ENCODE data around the gene SYCE1L.
"Not testable (repeated sequence)": the region's sequence is repeated elsewhere in the genome, so short reads cannot be mapped to it uniquely, and the experiment has no call there.

The SYCE1L gene

DNA sequence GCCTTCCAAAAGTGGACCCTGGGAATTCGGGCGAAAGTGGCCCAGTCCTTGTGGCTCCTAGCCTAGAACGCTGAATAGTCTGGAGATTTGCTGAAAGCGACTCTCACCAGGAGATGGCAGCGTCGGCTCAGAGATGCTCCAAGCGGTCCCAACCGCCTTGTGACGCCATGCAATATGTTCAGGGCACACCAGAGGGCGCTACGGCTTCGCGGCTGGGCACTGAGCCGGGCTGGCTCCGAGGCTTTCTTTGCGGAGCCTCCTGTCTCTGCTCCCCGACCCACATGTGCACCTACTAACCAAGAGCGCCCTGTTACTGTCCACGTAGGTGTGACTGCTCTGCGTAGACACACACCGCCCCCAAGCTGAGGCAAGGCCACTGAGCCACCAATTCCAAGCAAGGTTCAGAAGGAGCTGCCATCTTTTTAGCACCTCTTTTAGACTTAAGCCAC is 36.9 kb downstream of the SYCE1L start:
- Histone ChIP-seq H3K9me3 (ENCODE audit: control insufficient read depth, insufficient read depth, low read length) (no peaks in the 10 kb centered on the region), H3K4me3 (ENCODE audit: low read length) (no peak overlapping the region), H3K27ac (ENCODE audit: low read depth, low read length) (no peak overlapping the region), H3K9me2 (replicated peaks; ENCODE audit: control insufficient read depth, low read length) (no peaks in the 10 kb centered on the region), H3K36me3 (ENCODE audit: control insufficient read depth, low read length) (no peaks in the 10 kb centered on the region), H4K20me1 (ENCODE audit: control insufficient read depth, insufficient read depth, low read depth, low read length) (no peaks in the 10 kb centered on the region), H3K79me2 (ENCODE audit: control insufficient read depth, low read length) (no peaks in the 10 kb centered on the region), H3K4me1 (ENCODE audit: control insufficient read depth, low read length) (no peaks in the 10 kb centered on the region), H3K27me3 (ENCODE audit: control insufficient read depth, low read length) (peaks cover 10% of the 10 kb centered on the region), H3K4me2 (ENCODE audit: low read length) (no peak overlapping the region), H3F3A (ENCODE audit: control insufficient read depth, insufficient read depth) (no peaks in the 10 kb centered on the region)
- TF ChIP-seq CTCF (IDR thresholded peaks at IDR 0.05; ENCODE audit: low read depth, low read length, poor library complexity, severe bottlenecking) (peak; percentile 96), EZH2phosphoT487 (IDR thresholded peaks at IDR 0.05; ENCODE audit: borderline replicate concordance, low read length) (no peak)

DNA sequence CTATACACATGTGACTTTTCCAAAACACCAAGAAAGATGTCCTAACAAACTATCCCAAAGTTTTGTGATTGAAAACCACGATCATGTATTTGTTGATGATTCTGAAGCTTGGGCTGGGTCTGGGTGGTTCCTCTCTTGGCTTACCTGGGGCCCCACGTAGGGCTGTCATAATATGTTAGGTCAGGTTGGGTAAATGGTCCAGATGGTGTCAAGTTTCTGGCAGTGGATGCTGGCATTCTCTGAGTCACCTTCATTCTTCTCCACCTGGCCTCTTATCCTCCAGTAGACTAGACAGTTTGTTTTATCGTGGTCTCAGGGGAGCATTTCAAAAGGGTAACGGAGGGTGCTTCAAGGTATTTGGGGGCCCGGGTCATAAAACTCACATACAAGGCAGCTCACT is 39.4 kb downstream of the SYCE1L start:
- TF ChIP-seq CTCF (IDR thresholded peaks at IDR 0.05; ENCODE audit: low read depth, low read length, poor library complexity, severe bottlenecking) (no peak), EZH2phosphoT487 (IDR thresholded peaks at IDR 0.05; ENCODE audit: borderline replicate concordance, low read length) (no peak)
- Histone ChIP-seq H3K4me3 (ENCODE audit: low read length) (no peak overlapping the region), H3K4me2 (ENCODE audit: low read length) (no peak overlapping the region), H3K27ac (ENCODE audit: low read depth, low read length) (no peak overlapping the region), H3F3A (ENCODE audit: control insufficient read depth, insufficient read depth) (no peaks in the 10 kb centered on the region), H3K27me3 (ENCODE audit: control insufficient read depth, low read length) (peaks cover 10% of the 10 kb centered on the region), H4K20me1 (ENCODE audit: control insufficient read depth, insufficient read depth, low read depth, low read length) (no peaks in the 10 kb centered on the region), H3K9me2 (replicated peaks; ENCODE audit: control insufficient read depth, low read length) (no peaks in the 10 kb centered on the region), H3K36me3 (ENCODE audit: control insufficient read depth, low read length) (no peaks in the 10 kb centered on the region), H3K4me1 (ENCODE audit: control insufficient read depth, low read length) (no peaks in the 10 kb centered on the region), H3K79me2 (ENCODE audit: control insufficient read depth, low read length) (no peaks in the 10 kb centered on the region), H3K9me3 (ENCODE audit: control insufficient read depth, insufficient read depth, low read length) (no peaks in the 10 kb centered on the region)

DNA sequence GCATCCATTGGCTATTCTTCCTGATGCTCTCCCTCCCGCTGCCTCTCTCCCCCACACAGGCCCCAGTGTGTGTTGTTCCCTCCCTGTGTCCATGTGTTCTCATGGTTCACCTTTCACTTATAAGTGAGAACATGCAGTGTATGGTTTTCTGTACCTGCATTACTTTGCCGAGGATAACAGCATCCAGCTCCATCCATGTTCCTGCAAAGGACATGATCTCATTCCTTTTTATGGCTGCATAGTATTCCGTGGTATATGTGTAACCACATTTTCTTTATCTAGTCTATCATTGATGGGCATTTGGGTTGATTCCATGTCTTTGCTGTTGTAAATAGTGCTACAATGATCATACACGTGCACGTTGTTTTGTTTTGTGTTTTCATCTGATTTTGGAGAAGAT is 43.3 kb downstream of the SYCE1L start:
- not testable (repeated sequence) for H3K4me1 ChIP-seq (ENCODE audit: control insufficient read depth, low read length); H3K79me2 ChIP-seq (ENCODE audit: control insufficient read depth, low read length); H3K9me3 ChIP-seq (ENCODE audit: control insufficient read depth, insufficient read depth, low read length)

DNA sequence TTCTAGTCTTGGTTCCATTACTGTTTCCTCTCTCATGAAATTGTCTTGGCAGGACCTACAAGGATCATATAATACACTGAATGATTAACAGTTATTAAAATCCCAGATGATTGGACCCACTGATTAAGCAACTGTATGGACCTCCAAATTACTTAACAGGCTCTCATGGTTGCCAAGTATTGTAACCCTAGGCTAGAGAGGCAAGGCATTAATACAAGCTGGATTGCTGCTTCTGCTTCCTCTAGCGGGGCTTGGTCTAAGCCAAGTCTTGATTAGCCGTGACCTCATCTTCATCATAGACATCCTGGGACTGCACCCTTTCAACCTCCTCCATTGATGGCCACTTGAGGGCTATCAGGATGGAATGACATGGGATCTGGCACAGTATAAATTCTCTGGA is 46.9 kb downstream of the SYCE1L start:
- H3K36me3 ChIP-seq (ENCODE audit: control insufficient read depth, low read length), result no peaks in the 10 kb centered on the region
- H3K9me3 ChIP-seq (ENCODE audit: control insufficient read depth, insufficient read depth, low read length), result no peaks in the 10 kb centered on the region
- H3K4me1 ChIP-seq (ENCODE audit: control insufficient read depth, low read length), result no peaks in the 10 kb centered on the region
- no peak overlapping the region for H3K4me2 ChIP-seq (ENCODE audit: low read length)
- no peaks in the 10 kb centered on the region for H4K20me1 ChIP-seq (ENCODE audit: control insufficient read depth, insufficient read depth, low read depth, low read length)
- H3F3A ChIP-seq (ENCODE audit: control insufficient read depth, insufficient read depth), result no peaks in the 10 kb centered on the region
- no peaks in the 10 kb centered on the region for H3K79me2 ChIP-seq (ENCODE audit: control insufficient read depth, low read length)
- no peak overlapping the region for H3K27ac ChIP-seq (ENCODE audit: low read depth, low read length)
- H3K4me3 ChIP-seq (ENCODE audit: low read length), result no peak overlapping the region
- TF ChIP-seq EZH2phosphoT487 (IDR thresholded peaks at IDR 0.05; ENCODE audit: borderline replicate concordance, low read length), result no peak
- no peak for TF ChIP-seq CTCF (IDR thresholded peaks at IDR 0.05; ENCODE audit: low read depth, low read length, poor library complexity, severe bottlenecking)
- H3K27me3 ChIP-seq (ENCODE audit: control insufficient read depth, low read length), result no peaks in the 10 kb centered on the region
- no peaks in the 10 kb centered on the region for H3K9me2 ChIP-seq (replicated peaks; ENCODE audit: control insufficient read depth, low read length)

More for the DNA sequence above, 43.3 kb downstream of the SYCE1L start:
- H3K27me3 ChIP-seq (ENCODE audit: control insufficient read depth, low read length); H3K4me2 ChIP-seq (ENCODE audit: low read length); H3K4me3 ChIP-seq (ENCODE audit: low read length); H4K20me1 ChIP-seq (ENCODE audit: control insufficient read depth, insufficient read depth, low read depth, low read length); H3K36me3 ChIP-seq (ENCODE audit: control insufficient read depth, low read length); H3K27ac ChIP-seq (ENCODE audit: low read depth, low read length); H3F3A ChIP-seq (ENCODE audit: control insufficient read depth, insufficient read depth); H3K9me2 ChIP-seq (replicated peaks; ENCODE audit: control insufficient read depth, low read length): not testable (repeated sequence)
